Pancreas (tissue), 10 donors: ENCODE data around the gene HPDL. TPM values are rescaled to one million over a fixed set of nuclear protein-coding genes. Genes with fewer than 3 reads are reported as not detected.

Experiments used
- ATAC-seq, 4 donors: fragments of 200-7000 bp; cut with Tn5 transposase; one replicate each; pipeline versions ENCODE4 v1.8.0 to v1.9.1; 2020; ENCODE audit warnings: mild to moderate bottlenecking in 4 of 4, moderate library complexity in 4 of 4
- DNase-seq, 6 donors: peaks; one replicate each; pipeline ENCODE4 v3.0.0-alpha.2; 2020
- FAIRE-seq: peaks from 2 replicates; lab custom pipeline; 2012; peaks lifted over from hg19 to GRCh38; lab: Jason Lieb, UNC
- H3K27ac ChIP-seq, 4 donors: fragments of 200-600 bp; sonication (generic); 1 replicate in 3 of 4; 2 replicates in 1 of 4; pipeline versions ENCODE4 v1.5.0 to v1.8.0; 2020
- H3K27me3 ChIP-seq, 4 donors: fragments of 200-600 bp; one replicate each; pipeline ENCODE4 v1.8.0; 2021
- H3K36me3 ChIP-seq, 3 donors: fragments of 200-600 bp; sonication (generic) in 1 of 3; one replicate each; pipeline versions ENCODE4 v1.5.0 to v1.8.0; 2020 to 2021
- H3K4me1 ChIP-seq, 3 donors: fragments of 200-600 bp; one replicate each; pipeline ENCODE4 v1.8.0; 2021
- H3K4me3 ChIP-seq, 4 donors: fragments of 200-600 bp; sonication (generic) in 2 of 4; one replicate each; pipeline versions ENCODE4 v1.5.0 to v1.8.0; 2020 to 2021
- H3K9me3 ChIP-seq, 4 donors: fragments of 200-600 bp; one replicate each; pipeline ENCODE4 v1.8.0; 2021
- WGBS, 2 donors: extraction: QIAGEN DNeasy Blood & Tissue Kit; methylation state at CpG; one replicate each; pipeline ENCODE4 v1.1.7; 2013; 5-methylcytosine and 5-hydroxymethylcytosine counted together
- intact Hi-C, 3 donors: fragments of 100-400 bp; cut with DNase I; formaldehyde crosslinking; loops; one replicate each; pipeline versions ENCODE4 v1.11.1 to v1.14.2; 2022
- polyA plus RNA-seq, 2 donors: library from polyadenylated mRNA; stranded (reverse); fragments of 200-250 nt; gene quantifications; one replicate each; pipeline ENCODE4 v1.2.3, GENCODE V29; 2013
- total RNA-seq, 6 donors: library from RNA; stranded (reverse); fragmentation: NEBNext Ultra II Directional in 4 of 6; extraction: Animal tissue kit (Norgen Biotek cat#: 25700) in 4 of 6; gene quantifications; one replicate each; pipeline versions ENCODE4 v1.2.1 to v1.2.4, GENCODE V29; 2021 to 2023
- TF ChIP-seq, protein P1 (sequence below), 4 donors: fragments of 200-600 bp; sonication (generic) in 3 of 4; IDR thresholded peaks; one replicate each; pipeline versions ENCODE4 v1.5.0 to v1.8.0; 2021; ENCODE audit warnings: antibody characterized with exemption in 4 of 4
- donor health status: healthy with polysubstance abuse.
- donor health status: DM: no; HTN: no; CAD: no; lungs with moderate emphysema.
- donor health status: DM: no; HTN: no; CAD: no.
- donor health status: control.
- donor health status: control.
- donor health status: Bipolar disorder and iron deficiency.
- donor health status: DM: yes; HTN: yes; CAD: no.
- donor health status: DM: no; HTN: no; CAD: no.
- donor health status: DM: no; HTN: no; CAD: no.
- donor health status: DM: yes; HTN: yes; CAD: no.

The HPDL gene
- total and polyA plus RNA-seq, 8 donors, result 0.14 to 0.85 (median 0.23) TPM; not detected in 1

DNA sequence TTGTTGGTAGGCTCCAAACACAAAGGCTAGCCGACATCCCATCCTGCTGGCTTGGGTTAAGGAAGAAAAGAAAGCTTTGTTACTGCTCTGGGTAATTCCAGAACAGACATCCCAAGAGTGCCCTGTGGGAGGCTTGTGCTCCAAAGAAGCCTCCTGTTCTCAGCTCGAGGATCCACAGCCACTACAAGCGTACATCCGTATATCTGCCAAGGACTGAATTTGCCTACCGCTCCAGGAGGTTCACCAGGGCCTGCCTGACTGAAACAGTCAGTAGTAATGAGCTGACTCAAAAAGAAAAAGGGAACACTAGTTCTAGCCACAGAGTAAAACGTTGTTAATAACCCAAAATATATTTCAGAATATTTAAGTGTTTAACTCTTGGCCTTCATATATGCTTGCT, 38.4 kb downstream of the HPDL start:
- DNase-seq, result no peak
- TF ChIP-seq, protein P1, sequence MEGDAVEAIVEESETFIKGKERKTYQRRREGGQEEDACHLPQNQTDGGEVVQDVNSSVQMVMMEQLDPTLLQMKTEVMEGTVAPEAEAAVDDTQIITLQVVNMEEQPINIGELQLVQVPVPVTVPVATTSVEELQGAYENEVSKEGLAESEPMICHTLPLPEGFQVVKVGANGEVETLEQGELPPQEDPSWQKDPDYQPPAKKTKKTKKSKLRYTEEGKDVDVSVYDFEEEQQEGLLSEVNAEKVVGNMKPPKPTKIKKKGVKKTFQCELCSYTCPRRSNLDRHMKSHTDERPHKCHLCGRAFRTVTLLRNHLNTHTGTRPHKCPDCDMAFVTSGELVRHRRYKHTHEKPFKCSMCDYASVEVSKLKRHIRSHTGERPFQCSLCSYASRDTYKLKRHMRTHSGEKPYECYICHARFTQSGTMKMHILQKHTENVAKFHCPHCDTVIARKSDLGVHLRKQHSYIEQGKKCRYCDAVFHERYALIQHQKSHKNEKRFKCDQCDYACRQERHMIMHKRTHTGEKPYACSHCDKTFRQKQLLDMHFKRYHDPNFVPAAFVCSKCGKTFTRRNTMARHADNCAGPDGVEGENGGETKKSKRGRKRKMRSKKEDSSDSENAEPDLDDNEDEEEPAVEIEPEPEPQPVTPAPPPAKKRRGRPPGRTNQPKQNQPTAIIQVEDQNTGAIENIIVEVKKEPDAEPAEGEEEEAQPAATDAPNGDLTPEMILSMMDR (IDR thresholded peaks at IDR 0.05), result no peak
- no peaks in the 10 kb centered on the region for H3K4me1 ChIP-seq
- FAIRE-seq, result no peak
- H3K9me3 ChIP-seq, result no peaks in the 10 kb centered on the region
- H3K27me3 ChIP-seq, result no peaks in the 10 kb centered on the region
- no peaks in the 10 kb centered on the region for H3K36me3 ChIP-seq
- 83 to 88% methylated on average over 6 of the region's 6 CpGs for WGBS, 2 donors
- no peak for ATAC-seq
- intact Hi-C loops, result loop anchor here in 1 of 3 donors (10.0 kb wide), 1 partner anchor 120 kb away; no protein-coding TSS in a partner anchor
- H3K27ac ChIP-seq, result no peak overlapping the region
- H3K4me3 ChIP-seq, result no peak overlapping the region

DNA sequence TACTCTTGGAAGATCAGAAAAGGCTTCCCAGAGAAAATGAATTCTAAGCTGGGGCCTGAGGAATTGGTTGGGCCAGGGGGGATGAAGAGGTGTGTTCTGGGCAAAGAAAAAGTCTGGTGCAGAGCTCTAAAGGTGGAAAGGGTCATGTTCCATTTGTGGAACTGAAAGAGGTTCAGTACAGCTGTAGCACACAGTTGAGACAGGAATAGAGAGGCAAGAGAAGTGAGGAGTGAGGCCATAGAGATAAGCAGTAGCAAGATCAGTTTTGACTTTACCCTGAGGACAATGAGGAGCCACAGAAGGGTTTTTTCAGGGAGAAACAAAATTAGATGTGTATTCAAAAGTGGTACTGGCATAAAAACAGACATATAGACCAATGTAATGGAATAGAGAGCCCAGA, 43.9 kb downstream of the HPDL start:
- Histone ChIP-seq H3K4me3 (no peak overlapping the region), H3K9me3 (no peaks in the 10 kb centered on the region), H3K4me1 (peaks cover 0 to 7% (median 4%) of the 10 kb centered on the region in 3 donors), H3K27me3 (no peaks in the 10 kb centered on the region), H3K27ac (no peak overlapping the region), H3K36me3 (no peaks in the 10 kb centered on the region)
- DNase-seq, result no peak
- FAIRE-seq, result no peak
- intact Hi-C loops, result no loop called here
- no peak for ATAC-seq
- TF ChIP-seq, protein P1 (IDR thresholded peaks at IDR 0.05), result no peak

DNA sequence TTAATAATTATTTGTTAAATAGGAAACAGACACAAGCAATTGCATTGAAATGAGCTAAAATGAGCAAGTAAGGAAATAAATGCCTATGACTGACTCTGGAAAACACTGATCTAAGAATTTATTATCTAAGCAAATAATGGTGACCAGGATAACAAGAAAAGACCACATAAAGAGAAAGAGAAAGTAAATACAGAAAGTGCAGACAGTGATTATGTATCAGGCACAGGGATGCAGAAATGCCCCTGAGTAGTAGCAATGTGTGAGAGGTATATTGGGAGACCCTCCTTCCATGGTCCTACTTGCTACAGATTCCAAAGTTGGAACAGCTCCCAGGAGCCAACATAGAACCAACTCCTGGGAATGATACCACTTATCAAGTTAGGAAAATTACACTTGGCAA, 46.9 kb downstream of the HPDL start:
- H3K27me3 ChIP-seq, result no peaks in the 10 kb centered on the region
- ATAC-seq (no peak), DNase-seq (no peak), FAIRE-seq (no peak)
- intact Hi-C loops, result no loop called here
- no peaks in the 10 kb centered on the region for H3K36me3 ChIP-seq
- H3K9me3 ChIP-seq, result no peaks in the 10 kb centered on the region
- H3K4me3 ChIP-seq, result no peak overlapping the region
- peaks cover 0 to 7% (median 4%) of the 10 kb centered on the region in 3 donors for H3K4me1 ChIP-seq
- H3K27ac ChIP-seq, result no peak overlapping the region
- TF ChIP-seq, protein P1 (IDR thresholded peaks at IDR 0.05), result no peak

DNA sequence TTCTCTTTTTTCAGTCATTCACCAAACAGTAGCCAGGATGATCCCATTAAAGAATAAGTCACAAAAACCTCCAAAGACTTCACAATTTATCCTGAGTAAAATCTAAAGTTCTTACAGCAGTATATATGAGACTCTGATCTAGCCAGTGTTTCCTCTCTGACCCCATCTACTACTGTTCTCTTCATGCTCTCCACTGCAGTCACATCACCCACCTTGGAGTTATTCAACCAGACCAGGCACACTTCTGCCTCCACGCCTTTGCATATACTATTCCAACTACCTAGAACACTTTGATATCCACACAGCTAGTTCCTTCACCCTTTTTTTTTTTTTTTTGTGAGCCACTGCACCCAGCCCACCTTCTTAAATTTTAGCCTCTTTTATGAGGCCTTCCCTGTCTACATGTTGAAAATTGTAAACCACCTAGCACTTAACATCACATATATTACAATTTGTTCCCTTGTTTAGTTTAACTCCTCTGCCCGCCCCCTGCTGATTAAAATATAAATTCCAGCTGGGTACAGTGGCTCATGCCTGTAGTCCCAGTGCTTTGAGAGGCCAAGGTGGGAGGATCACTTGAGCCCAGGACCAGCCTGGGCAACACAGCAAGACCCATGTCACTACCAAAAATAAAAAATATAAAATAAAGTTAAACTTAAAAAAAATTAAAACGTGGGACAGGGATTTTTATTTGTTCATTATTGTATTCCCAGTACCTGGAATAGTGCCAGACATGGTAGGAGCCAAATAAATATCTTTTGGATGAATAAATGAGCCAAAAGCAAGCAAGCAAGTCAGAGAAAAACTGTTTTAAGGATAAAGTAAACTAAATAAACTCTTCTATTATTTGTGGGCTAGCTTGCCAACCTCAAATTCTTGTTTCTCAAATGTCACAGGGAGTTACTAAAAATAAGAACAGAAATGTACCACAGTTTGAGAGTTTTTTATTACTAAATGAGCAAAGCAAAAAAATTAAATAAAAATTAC, 48.7 kb downstream of the HPDL start:
- no peak for FAIRE-seq
- Histone ChIP-seq H3K27me3 (no peaks in the 10 kb centered on the region), H3K9me3 (no peaks in the 10 kb centered on the region), H3K27ac (no peak overlapping the region), H3K4me1 (peaks cover 0 to 7% (median 4%) of the 10 kb centered on the region in 3 donors), H3K36me3 (no peaks in the 10 kb centered on the region), H3K4me3 (no peak overlapping the region)
- intact Hi-C loops, result no loop called here
- TF ChIP-seq, protein P1 (IDR thresholded peaks at IDR 0.05), result no peak
- DNase-seq, result no peak
- no peak for ATAC-seq
- 55 to 58% methylated on average over 3 of the region's 3 CpGs for WGBS, 2 donors

DNA sequence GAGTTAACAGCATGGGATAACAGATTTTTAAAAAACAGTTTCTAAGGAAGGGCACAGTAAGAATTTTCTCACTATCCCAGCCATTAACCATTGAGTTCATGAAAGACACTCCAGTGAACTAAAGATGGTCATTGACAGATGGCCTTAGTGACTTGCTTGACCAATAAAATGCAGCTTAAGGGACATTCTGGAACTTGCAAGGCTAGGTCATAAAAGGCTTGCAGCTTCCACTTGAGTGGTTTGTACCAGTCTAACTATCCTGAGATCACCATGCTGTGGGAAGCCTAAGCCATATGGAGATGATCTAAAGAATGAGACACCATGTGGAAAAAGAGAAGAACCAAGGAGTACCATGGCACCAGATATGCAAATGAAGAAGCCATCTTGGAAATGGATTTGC, 51.5 kb downstream of the HPDL start:
- H3K4me3 ChIP-seq, result no peak overlapping the region
- intact Hi-C loops, result no loop called here
- H3K27me3 ChIP-seq, result no peaks in the 10 kb centered on the region
- DNase-seq, result no peak
- TF ChIP-seq, protein P1 (IDR thresholded peaks at IDR 0.05), result no peak
- ATAC-seq, result no peak
- no peaks in the 10 kb centered on the region for H3K9me3 ChIP-seq
- H3K36me3 ChIP-seq, result no peaks in the 10 kb centered on the region
- no peak for FAIRE-seq
- no peak overlapping the region for H3K27ac ChIP-seq
- H3K4me1 ChIP-seq, result peaks cover 0 to 7% (median 4%) of the 10 kb centered on the region in 3 donors
